Measurements from ENCODE around the gene SOX8.

GRCh38 chr16:969508-970385, 11.8 kb upstream of the SOX8 start:
- no peak for TF ChIP-seq POLR2AphosphoS5 (IDR thresholded peaks at IDR 0.05; ENCODE audit: low read depth, low read length)
- no peak for TF ChIP-seq POLR2A (IDR thresholded peaks at IDR 0.05; ENCODE audit: low read depth, low read length)
- no peak for TF ChIP-seq TAF1 (IDR thresholded peaks at IDR 0.05; ENCODE audit: low read depth, low read length)
- TF ChIP-seq SPI1 (IDR thresholded peaks at IDR 0.05; ENCODE audit: low read depth, low read length): no peak
- no peak for TF ChIP-seq POU2F2 (IDR thresholded peaks at IDR 0.05; ENCODE audit: low read depth, low read length)

Measured in GM12891 (cell line).